AG09309 (cell line): Measurements from ENCODE around the gene NR2E1.

Experiments
- DNase-seq: peaks from one replicate; pipeline ENCODE4 v3.0.0-alpha.2; 2010; ENCODE audit warnings: low read depth
- H3K4me3 ChIP-seq: 2 replicates; pipeline ENCODE4 v1.5.1; 2011; ENCODE audit warnings: mild to moderate bottlenecking, low read depth, low read length, moderate library complexity; ENCODE audit not compliant: control insufficient read depth
- CTCF ChIP-seq: IDR thresholded peaks from 2 replicates; pipeline ENCODE4 v1.5.1; 2011; ENCODE audit warnings: mild to moderate bottlenecking, low read depth, low read length, inconsistent platforms; ENCODE audit not compliant: insufficient read depth, control insufficient read depth; ENCODE audit errors: missing control alignments

NR2E1 gene

GRCh38 chr6:108161724-108162282 is 4.0 kb upstream of the NR2E1 start:
- no peak for TF ChIP-seq CTCF
- H3K4me3 ChIP-seq, result no peak overlapping the region
- no peak for DNase-seq

DNA sequence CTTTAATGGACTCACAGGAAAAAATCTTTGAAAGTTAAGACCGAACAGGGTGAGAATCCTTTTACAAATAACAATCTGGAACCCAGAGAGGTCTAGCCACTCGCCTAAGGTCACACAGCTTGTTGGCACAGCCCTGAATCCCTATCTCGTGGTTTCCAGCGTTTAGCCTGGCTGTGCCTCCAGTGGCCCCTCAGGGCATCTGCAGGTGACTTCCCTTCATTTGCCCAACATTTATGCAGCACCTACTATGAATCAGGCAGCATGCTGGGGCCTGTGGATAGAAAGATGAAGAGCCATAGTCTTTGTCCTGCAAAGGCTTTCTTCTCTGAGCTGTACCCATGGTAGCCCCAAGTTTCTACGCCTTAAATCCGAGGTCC is 2.6 kb upstream of the NR2E1 start:
- DNase-seq, result no peak
- H3K4me3 ChIP-seq, result no peak overlapping the region
- TF ChIP-seq CTCF, result no peak

GRCh38 chr6:108163644-108164542 is 1.9 kb upstream of the NR2E1 start:
- no peak for DNase-seq
- H3K4me3 ChIP-seq, result no peak overlapping the region
- no peak for TF ChIP-seq CTCF

GRCh38 chr6:108164543-108164814 is 1.3 kb upstream of the NR2E1 start:
- no peak overlapping the region for H3K4me3 ChIP-seq
- no peak for TF ChIP-seq CTCF
- DNase-seq, result no peak

DNA sequence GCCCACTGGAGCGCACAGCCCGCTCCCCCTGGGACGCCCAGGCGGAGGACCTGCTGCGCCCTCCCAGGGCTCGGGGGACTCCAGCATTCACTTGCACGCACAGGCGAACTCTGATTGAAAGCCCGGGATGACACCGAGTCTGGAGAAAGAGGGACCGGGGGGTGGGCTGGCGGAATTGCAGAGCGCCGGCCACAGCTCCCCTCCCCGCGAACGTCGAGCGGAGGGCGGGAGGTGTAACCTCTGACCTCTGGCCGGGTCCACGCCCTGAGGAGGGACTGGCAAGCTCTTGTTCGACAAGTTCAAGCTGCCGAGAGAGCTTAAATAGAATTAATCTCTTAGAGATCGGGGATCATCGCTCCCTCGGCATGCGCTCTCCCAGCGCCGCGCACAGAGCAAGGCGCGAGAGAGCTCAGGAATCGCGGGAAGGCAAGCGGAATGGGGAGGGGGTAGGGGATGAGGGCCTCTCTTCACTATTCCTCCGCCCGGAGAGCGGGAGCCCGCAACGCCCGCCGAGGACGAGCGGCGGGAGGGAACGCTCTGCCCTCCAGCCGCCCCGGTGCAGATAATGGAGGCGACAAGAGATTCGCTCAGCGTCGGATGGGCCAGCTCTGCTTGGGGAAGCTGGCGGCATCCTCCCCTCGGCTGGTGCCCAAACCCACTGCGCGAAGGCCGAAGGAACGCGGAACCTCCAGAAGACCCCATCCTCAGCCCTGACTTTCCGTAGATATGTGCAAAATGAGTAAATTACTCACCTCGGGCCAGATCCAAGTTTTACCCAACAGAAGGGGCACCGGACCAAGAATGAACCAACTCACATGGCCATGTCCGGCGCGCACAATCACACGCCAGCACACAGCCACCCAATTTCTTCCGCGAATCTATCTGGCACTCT is 761 bp upstream of the NR2E1 start:
- DNase-seq, result no peak
- TF ChIP-seq CTCF, result no peak
- no peak overlapping the region for H3K4me3 ChIP-seq

GRCh38 chr6:108166664-108167448 is 1.0 kb downstream of the NR2E1 start:
- TF ChIP-seq CTCF, result no peak
- no peak for DNase-seq
- H3K4me3 ChIP-seq, result no peak overlapping the region
